CD4-positive, alpha-beta T cell treated with Interferon gamma for 1 hour (primary cell): ENCODE results near the gene VWC2.

Source experiments
- DNase-seq: peaks from one replicate; pipeline ENCODE4 v3.0.0-alpha.2; 2020

The VWC2 gene

DNA sequence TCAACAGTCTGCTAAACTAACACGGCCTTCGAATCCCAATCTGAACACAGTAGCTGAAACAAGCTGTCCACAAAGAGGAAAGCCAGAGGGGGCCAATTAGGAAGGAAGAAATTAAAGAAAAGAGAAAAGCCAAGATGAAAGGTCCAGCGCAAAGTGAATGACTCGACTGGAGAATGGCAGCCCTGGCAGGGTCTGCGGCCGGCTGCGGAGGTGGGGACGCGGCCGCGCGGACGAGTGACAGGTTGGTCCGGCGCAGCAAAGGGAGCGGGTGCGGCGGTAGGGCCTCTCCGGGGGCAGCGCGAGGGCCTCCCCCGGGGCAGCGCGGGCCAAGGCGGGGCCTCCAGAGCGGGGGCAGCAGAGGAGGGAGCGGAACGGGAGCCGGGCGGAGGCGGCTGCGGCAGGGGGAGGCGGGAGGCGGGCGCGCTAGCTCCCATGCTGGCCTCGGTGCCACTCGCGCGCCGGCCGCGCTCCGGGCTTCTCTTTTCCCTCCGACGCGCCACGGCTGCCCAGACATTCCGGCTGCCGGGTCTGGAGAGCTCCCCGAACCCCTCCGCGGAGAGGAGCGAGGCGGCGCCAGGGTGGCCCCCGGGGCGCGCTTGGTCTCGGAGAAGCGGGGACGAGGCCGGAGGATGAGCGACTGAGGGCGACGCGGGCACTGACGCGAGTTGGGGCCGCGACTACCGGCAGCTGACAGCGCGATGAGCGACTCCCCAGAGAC lies at the start of gene VWC2:
VWC2 (plus strand) TSS at position 421 of the 718 bp plus-strand sequence. CDS start 1,798 bp downstream, outside the sequence.
- DNase-seq = no peak

DNA sequence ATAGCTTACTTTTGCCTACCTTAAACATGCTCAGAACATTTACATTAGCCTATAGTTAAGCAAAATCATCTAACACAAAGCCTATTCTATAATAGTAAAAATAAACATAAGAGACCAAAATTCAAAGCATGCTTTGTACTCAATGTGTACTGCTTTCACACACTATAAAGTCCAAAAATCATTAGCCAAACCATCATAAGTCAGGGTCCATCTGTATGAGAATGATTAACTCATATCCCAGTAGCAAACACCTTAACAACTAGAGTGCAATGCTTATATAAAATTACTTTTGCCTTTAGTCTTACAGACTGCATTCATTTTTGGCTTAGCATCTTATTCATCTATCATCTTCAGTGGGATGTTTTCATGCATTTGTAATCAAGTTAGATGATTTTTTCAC lies 49.4 kb upstream of the VWC2 start:
- DNase-seq = no peak

DNA sequence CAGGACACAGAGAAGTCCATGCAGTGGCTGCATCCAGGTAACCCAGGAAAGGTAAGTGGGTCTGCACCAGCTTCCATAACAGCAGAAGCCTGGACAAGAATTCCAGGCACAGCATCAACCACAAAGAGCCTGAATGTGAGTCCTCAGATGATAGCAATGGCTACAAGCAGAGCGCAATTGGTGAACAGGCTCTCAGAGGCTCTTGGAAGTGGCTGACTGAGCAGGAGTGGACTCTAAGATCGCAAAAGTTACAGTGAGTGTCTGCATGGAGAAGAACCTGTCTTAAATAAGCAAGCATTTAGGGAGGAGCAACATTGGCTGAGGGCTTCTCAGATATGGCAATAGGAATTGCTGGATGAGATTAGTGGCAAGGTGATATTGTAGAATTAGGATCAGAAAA lies 41.6 kb upstream of the VWC2 start:
- DNase-seq = no peak

DNA sequence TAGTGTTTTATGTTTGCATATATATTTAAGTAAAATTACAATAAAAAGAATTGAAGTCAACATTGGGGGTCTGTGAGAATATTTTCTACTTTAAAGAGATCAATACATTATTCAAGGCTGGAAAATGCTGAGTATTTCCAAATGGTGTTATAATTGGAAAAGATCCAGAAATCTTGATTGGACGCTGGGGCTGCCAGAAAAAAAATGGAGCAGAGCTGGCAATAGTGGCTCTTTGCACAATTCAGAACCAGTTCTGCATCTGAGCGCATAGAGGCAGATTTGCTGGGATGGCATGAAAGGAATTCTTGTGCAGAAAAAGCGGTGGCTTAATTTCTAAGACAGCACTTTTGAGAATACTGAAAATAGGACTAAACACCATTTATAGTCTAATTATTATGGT lies 10.8 kb upstream of the VWC2 start:
- no peak for DNase-seq

DNA sequence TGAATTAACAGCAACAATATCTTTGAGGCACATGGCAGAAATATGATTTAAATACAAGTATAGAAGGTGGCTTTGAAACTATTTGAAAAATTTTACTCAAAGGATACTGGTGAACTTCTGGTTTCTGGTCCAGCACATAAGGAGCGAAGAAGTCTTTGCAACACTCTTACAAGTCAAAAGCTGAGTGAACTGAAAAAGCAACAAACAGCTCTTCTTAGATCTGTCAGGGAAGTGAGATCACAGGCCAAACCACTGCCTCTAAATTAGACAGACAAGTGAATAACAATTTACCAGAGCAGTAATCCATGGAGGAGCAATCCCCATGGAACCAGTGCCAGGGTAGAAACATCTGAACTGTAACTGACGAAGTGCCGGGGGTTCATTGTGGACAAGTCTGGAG lies 9.6 kb upstream of the VWC2 start:
- DNase-seq = no peak

DNA sequence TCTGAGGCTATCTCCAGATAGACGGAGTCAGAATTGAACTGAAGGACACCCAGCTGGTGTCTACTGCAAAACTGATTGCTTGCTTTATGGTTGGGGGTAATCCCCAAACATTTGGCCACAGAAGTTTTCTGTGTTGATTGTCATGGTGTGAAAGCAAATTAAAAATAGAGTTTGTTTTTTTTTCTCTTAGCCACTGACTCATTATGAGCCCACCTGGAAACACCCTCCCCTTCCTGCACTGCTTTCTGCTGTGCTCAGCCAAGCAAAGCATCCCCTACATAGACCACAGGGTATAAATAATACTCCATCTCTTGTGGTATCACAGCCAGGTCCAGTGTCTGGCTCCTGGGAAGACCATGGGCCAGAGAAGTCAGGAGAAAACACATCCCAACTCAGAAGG lies 6.5 kb upstream of the VWC2 start:
- DNase-seq = no peak

DNA sequence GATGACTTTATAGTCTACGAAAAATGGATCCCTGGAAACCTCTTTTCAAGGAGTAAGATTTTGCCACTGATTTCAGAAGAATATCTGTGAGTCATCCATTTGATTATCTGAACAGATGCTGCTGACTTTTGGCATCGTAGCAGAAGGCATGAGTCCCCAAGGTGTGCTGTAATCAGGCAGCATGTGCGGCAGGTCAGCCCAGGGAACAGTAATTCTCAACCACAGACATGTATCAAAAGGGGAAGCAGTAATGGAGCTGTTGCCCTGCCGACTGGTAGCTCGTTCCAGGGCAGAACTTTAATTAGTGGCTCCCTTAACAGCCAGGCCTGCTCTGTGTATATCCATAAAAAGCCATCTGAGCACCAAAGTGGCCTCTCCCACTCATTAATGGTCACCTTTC lies 5.7 kb upstream of the VWC2 start:
- no peak for DNase-seq

DNA sequence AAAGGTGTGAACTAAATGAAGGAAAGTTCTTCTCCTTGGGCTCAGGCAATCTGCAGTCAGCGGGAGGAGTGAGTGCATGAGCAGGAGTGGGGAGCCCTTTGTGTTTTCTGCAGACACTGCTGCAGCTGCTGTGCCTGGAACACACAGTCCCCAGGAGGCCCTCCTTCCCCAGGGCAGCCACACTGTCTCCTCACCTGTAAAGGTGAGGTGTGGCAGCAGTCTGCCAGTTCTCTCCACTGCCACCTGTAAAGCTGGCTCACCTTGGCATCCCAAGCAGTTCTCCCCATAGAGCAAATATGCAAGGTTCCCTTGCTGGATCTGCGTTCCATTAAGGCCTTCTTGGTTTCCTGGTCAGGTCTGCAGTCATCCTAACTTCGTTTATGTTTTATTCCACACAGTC lies 5.2 kb upstream of the VWC2 start:
- no peak for DNase-seq

DNA sequence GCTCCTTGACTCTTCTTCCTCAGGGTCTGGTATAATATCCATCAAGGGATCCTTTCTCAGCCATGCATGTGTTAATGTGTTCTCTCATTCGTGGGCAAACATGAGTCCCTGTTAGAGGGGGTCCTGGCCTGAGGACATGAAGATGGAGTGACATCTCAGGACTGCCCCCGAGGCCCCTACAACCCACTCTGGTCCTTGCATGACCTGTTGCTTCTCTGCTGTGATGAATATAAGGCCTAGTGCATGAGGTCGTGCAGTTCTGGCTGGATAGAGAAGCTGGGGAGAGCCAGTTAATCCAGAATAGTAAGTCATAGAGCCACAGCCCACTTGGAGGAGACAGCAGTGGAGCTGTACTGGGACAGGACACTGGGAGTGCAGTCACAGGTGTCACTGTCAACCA lies 4.6 kb upstream of the VWC2 start:
- DNase-seq = no peak

DNA sequence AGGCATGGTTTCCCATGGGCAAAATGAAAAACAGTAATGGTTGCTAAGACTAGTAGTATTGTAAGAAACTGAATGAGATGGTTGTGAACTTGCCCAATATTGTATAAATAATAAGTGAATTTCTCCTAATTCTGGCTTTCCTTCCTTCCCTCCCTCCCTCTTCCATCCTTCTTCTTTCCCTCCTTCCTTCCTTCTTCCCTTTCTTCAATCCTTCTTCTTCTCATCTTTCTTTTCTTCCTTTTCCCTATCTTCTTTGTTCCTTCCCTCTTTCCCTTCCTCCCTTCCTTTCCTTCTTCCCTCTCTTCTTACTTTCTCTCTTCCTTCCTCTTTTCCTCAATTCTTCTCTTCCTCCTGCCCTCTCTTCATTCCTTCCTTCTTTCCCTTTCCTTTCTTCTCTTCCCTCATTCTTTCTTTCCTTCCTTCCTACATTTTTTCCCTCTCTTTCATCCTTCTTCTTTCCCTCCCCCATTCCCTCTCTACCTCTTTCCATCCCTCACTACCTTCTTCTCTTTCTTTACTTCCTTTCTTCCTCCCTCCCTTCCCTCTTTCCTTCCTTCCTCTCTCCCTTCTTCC lies 4.1 kb upstream of the VWC2 start:
- no peak for DNase-seq

DNA sequence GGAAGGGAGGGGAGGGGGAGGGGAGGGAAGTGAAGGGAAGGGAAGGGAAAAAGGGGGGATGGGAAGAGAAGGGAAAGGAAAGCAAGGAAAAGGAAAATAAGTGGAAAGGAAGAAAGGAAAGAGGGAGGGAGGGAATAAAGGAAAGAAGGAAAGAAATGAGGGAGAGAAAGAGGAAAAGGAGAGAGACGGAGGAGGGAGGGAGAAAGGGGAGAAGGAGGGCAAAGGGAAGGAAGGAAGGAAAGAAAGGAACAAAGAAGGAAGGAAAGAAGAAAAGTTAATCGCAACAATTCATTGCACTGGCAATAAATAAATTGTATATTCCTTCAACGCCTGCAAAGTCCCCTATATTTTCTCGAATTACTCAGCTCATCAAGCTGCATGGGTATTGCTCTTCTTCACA lies 2.6 kb upstream of the VWC2 start:
- no peak for DNase-seq

DNA sequence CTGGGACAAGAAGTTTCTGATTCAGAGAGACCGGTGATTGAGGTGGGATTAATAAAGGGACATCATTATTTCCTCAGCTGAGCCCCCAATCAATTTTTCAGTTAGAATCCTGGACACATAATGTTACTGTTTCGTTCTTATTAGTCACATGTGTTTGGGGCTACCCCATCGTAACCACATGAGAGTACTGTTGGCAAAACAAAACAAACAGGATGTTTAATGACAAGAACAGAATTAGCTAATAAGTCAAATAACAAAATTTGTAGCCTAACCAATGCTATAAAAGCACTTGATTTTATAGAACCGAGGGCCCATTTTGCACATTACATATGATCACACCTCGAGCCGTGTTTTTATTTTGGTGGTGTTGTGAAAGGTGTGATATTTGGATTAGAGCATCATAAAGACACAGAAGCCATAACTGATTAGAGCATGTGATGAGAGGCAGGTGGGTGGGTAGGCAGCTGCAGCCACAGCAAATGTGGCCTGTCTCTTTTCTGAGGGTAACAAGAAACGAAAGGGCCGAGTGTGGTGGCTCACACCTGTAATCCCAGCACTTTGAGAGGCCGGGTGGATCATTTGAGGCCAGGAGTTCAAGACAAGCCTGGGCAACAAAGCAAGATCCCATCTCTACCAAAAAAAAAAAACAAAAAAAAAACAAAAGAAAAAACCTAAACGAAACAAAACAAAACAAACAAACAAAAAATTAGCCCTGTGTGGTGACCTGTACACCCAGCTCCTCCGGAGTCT lies 1.8 kb upstream of the VWC2 start:
- no peak for DNase-seq

DNA sequence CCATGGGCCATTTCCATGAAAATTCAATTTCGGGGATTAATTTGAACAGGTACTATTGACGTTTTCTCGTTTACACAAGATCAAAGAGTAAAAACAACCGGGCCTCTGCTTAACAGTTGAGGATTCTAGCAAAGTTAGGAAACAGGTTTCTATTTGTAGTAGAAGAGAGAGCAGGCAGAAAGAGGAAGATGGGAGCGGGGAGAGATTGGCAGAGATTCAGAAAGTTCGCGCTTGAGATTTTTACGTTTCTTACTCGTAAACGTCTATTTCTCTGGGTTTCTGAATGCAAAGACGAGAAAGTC lies 571 bp upstream of the VWC2 start:
- DNase-seq = no peak

DNA sequence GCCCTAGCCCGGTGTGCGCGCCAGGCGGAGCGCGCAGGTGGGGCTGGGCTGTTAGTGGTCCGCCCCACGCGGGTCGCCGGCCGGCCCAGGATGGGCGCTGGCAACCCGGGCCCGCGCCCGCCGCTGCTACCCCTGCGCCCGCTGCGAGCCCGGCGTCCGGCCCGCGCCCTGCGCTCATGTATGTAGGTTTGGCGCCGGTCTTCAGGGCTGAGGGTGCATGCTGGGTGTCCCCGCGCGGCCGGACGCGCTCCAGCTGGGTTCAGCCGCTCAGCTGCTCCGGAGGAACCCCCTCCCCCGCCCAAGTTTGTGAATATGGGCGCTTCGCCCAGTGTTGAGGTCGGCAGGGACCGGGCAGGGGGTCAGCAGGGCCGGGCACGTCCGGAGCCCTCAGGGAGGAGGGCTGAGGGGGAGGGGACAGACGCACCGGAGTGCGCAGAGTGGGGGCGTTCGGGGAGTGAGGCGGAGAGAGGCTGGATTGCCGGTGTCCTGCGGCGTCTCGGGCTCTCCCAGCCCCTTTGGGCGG lies 559 bp downstream of the VWC2 start:
- DNase-seq = no peak

DNA sequence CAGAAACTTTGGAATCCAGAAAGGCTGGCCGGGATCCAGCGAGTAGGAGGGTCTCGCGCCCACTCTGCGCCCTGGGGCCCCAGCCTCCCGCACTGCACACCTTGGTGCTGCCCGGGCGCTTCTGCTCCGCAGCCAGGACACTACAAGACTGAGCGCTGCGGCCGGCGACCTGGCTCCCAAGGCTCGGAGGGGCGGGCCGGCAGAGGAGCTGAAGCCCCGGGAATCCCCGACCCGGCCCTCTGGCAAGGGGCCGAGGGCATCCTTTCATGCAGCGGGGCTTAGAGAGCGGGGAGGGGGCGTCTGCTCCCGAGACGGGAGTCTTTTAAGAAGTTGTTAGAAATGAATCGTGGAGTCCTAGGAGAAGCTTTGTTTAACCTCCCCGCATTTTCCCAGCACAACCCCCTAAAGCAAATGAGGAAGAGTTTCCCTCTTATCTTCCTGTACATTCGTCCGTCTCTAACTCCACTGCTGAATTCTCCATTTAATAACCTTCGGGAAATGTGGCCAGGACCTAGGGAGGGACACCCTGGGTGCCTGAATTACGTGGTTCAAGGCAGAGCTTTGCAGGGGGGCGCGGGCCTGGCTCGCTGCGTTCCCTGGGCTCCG lies 1.1 kb downstream of the VWC2 start:
- no peak for DNase-seq

DNA sequence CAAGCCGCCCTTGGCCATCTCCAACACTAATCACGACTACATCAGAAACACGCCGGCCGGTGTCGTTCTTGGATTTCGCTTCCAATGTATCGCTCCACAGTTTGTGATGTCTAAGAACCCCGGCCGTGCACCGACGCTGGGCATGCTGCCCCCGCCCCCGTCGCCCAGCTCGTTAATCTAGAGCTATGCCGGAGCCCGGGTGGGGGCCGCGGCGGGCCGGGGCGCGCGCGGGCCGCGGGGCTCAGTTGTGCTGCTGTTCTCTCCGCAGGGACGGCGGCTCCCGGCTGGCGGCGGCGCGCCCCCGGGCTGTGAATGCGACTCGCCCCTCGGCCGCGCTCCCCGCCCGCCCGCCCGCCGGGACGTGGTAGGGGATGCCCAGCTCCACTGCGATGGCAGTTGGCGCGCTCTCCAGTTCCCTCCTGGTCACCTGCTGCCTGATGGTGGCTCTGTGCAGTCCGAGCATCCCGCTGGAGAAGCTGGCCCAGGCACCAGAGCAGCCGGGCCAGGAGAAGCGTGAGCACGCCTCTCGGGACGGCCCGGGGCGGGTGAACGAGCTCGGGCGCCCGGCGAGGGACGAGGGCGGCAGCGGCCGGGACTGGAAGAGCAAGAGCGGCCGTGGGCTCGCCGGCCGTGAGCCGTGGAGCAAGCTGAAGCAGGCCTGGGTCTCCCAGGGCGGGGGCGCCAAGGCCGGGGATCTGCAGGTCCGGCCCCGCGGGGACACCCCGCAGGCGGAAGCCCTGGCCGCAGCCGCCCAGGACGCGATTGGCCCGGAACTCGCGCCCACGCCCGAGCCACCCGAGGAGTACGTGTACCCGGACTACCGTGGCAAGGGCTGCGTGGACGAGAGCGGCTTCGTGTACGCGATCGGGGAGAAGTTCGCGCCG lies 1.9 kb downstream of the VWC2 start:
- no peak for DNase-seq

DNA sequence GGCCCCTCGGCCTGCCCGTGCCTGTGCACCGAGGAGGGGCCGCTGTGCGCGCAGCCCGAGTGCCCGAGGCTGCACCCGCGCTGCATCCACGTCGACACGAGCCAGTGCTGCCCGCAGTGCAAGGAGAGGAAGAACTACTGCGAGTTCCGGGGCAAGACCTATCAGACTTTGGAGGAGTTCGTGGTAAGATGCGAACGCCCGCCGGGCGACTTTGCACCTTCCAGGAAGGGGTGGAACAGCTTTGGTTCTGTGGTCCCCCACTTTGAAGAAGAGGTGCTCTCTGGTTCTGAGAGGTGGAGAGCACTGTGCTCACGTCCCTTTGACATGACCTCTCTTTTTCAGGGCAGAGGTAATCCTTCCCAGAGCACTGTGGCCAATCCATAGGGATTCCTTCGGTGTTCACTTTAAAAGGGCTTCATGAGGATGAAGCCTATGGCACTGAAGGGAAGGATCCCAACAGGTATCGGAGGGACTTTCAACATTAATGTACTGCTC lies 2.6 kb downstream of the VWC2 start:
- DNase-seq = no peak

DNA sequence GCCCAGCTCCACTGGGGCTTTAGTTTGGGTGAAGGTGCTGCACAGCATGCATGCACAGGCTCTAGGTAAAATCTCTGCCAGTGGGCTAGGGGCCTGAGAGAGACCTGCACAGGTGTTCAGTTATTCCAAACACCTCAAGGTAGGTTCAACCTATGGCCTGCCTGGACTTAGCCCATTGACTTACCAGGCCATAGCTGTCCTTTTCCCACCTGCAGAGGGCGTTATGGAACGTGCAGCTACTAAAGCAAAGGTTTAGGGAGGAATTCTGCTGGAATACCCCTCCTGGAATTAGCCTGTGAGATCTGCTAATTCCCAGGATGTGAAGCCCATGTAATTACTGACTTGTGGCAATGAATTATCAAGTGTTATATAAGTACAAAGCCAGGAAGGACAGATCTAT lies 3.6 kb downstream of the VWC2 start:
- DNase-seq = no peak

DNA sequence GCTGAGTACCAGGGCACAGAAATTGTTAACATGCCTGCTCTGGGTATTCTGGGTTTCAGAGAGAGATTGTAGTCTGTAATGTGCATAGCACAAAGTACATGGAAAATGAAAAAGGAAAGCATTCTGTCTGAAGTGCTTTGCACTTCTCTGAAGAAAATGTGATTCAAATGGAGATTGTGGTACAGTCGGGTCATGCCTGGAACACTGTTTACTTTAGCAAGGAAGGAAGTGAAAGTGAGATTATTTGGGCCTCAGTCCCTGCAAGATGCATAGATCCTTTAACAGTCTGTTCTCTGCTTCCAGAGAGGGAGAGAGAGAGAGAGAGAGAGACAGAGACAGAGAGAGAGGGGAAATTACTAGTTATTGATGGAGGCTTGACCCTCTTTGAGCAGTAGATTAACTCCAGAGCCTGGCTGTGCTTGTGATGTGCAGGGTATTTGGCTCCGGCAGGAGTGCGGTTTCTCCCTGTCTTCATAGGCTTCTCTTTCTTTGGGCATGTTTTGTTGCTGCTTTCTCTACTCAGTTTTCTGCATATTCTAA lies 5.4 kb downstream of the VWC2 start:
- DNase-seq = no peak

DNA sequence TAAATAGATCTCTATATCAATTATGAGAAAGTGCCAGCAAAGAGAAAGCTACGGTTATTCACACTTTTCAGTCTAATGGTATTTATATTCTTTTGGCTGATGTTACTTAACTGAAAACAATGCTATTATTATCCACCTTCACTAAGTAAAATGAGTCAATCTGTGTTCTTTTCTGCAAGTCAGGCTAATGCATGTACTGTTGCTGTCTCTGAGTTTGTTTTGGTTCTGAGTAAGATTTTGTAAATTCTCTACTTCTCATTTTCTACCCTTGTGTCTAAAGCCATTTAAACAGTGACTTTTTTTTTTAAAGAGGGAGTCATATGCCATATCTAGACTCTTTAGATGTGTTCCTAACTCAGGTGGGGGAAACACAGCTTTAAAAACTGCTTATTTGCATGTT lies 7.5 kb downstream of the VWC2 start:
- no peak for DNase-seq

DNA sequence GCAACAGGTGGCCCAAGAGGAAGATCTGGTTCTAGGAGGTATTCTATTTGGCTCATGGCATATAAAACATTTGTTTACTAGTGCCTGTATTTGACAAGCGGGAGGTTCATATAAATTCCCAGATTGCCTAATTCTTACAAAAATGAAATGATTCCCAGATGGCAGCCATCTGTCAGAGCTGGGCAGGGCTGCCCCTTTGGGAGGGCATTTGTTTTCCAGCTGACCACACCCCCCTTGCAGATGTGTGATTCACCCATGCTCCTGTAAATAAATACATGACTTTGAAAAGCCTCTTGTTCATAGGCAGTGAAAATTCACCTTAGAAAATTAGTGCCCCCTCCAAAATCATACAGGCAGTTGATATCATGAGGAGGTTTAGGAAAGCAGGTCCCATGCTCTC lies 8.6 kb downstream of the VWC2 start:
- no peak for DNase-seq

DNA sequence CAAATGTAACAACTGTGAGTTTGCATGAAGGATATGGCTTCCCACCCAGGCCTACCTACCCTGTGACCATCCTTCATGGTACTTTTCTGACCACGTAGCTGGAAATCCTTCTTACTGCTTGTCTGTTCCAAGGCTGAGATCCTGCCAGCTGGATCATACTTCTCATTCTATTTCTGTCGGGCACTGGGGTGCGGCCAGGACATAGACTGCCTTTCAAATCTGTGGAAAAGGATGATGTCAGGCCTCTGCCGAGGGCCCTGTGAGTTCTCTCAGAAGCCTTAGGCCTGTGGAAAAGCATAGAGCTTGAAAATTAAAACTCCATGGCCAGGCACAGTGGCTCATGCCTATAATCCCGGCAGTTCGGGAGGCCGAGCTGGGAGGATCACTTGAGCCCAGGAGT lies 10.0 kb downstream of the VWC2 start:
- DNase-seq = no peak
